OCI-LY1 (cell line): ENCODE results near the gene HAT1.
A peak's percentile ranks its signal among the peaks of the same experiment; 100 is the strongest.

Source experiments
- H2AFZ ChIP-seq: fragments of 200-600 bp; sonication (generic), shearing (Covaris generic); 2 replicates; pipeline ENCODE4 v1.6.0; 2014; ENCODE audit warnings: antibody characterized with exemption, mild to moderate bottlenecking, low read length
- H3F3A ChIP-seq: fragments of 200-600 bp; sonication (generic), shearing (Covaris generic); 2 replicates; pipeline ENCODE4 v1.6.0; 2014; ENCODE audit warnings: mild to moderate bottlenecking, antibody characterized with exemption, low read length, moderate library complexity; ENCODE audit not compliant: insufficient read depth
- H3K27ac ChIP-seq: fragments of 200-600 bp; sonication (generic); 2 replicates; pipeline ENCODE4 v1.5.1; 2014; ENCODE audit warnings: low read length, mixed run types, mild to moderate bottlenecking, low read depth; ENCODE audit not compliant: poor library complexity, severe bottlenecking
- H3K27me3 ChIP-seq: fragments of 200-600 bp; sonication (generic); 2 replicates; pipeline ENCODE4 v1.6.0; 2014; ENCODE audit warnings: antibody characterized with exemption, mild to moderate bottlenecking, low read length, moderate library complexity; ENCODE audit not compliant: insufficient read depth
- H3K36me3 ChIP-seq: fragments of 200-600 bp; sonication (generic); 2 replicates; pipeline ENCODE4 v1.6.1; 2014; ENCODE audit warnings: mild to moderate bottlenecking, antibody characterized with exemption, low read length, moderate library complexity, mixed read lengths; ENCODE audit not compliant: insufficient read depth
- H3K4me1 ChIP-seq: fragments of 200-600 bp; sonication (generic); 2 replicates; pipeline ENCODE4 v1.5.1; 2014; ENCODE audit warnings: mild to moderate bottlenecking, low read length, moderate library complexity; ENCODE audit not compliant: insufficient read depth, severe bottlenecking
- H3K4me2 ChIP-seq: fragments of 200-600 bp; sonication (generic), shearing (Covaris generic); 2 replicates; pipeline ENCODE4 v1.6.1; 2014; ENCODE audit warnings: low read length
- H3K4me3 ChIP-seq: fragments of 200-600 bp; sonication (generic); 2 replicates; pipeline ENCODE4 v1.5.1; 2014; ENCODE audit warnings: low read length, low read depth, mild to moderate bottlenecking, mixed read lengths; ENCODE audit not compliant: poor library complexity, severe bottlenecking
- H3K79me2 ChIP-seq: fragments of 200-600 bp; shearing (Covaris generic); 2 replicates; pipeline ENCODE4 v1.6.1; 2016; ENCODE audit warnings: mixed run types, low read length, mixed read lengths; ENCODE audit not compliant: insufficient read depth
- H3K9ac ChIP-seq: fragments of 200-600 bp; sonication (generic), shearing (Covaris generic); 2 replicates; pipeline ENCODE4 v1.6.1; 2014; ENCODE audit warnings: mild to moderate bottlenecking, low read length, mixed read lengths
- H3K9me2 ChIP-seq: fragments of 200-600 bp; sonication (generic), shearing (Covaris generic); 2 replicates; pipeline ENCODE4 v1.6.1; 2014; ENCODE audit warnings: low read depth, mild to moderate bottlenecking, low read length, mixed read lengths
- H3K9me3 ChIP-seq: fragments of 200-600 bp; shearing (Covaris generic); 2 replicates; pipeline ENCODE4 v1.6.1; 2014; ENCODE audit warnings: low read length, mixed read lengths
- H4K20me1 ChIP-seq: fragments of 200-600 bp; sonication (generic), shearing (Covaris generic); 2 replicates; pipeline ENCODE4 v1.6.0; 2016; ENCODE audit warnings: mild to moderate bottlenecking, low read length; ENCODE audit not compliant: insufficient read depth
- CTCF ChIP-seq: fragments of 200-600 bp; sonication (generic), shearing (Covaris generic); IDR thresholded peaks from 2 replicates; pipeline ENCODE4 v1.5.1; 2017; ENCODE audit warnings: mild to moderate bottlenecking, antibody characterized with exemption, low read length, moderate library complexity, mixed read lengths
- EZH2 ChIP-seq: fragments of 200-600 bp; sonication (generic), shearing (Covaris generic); IDR thresholded peaks from 2 replicates; pipeline ENCODE4 v1.8.0; 2017; ENCODE audit warnings: borderline replicate concordance, mixed run types, mild to moderate bottlenecking, antibody characterized with exemption, low read length, moderate library complexity, mixed read lengths

HAT1 gene

GRCh38 chr2:172011812-172012575 lies 89.7 kb downstream of the HAT1 start:
- Histone ChIP-seq H3K4me3 (no peak overlapping the region), H2AFZ (no peak overlapping the region), H3K4me1 (peaks cover 14% of the 10 kb centered on the region), H3K36me3 (no peaks in the 10 kb centered on the region), H3F3A (no peaks in the 10 kb centered on the region), H3K9ac (no peak overlapping the region), H3K9me3 (no peaks in the 10 kb centered on the region), H4K20me1 (no peaks in the 10 kb centered on the region), H3K9me2 (no peaks in the 10 kb centered on the region), H3K27me3 (no peaks in the 10 kb centered on the region), H3K27ac (no peak overlapping the region), H3K4me2 (no peak overlapping the region), H3K79me2 (no peaks in the 10 kb centered on the region)
- no peak for TF ChIP-seq CTCF
- no peak for TF ChIP-seq EZH2

DNA sequence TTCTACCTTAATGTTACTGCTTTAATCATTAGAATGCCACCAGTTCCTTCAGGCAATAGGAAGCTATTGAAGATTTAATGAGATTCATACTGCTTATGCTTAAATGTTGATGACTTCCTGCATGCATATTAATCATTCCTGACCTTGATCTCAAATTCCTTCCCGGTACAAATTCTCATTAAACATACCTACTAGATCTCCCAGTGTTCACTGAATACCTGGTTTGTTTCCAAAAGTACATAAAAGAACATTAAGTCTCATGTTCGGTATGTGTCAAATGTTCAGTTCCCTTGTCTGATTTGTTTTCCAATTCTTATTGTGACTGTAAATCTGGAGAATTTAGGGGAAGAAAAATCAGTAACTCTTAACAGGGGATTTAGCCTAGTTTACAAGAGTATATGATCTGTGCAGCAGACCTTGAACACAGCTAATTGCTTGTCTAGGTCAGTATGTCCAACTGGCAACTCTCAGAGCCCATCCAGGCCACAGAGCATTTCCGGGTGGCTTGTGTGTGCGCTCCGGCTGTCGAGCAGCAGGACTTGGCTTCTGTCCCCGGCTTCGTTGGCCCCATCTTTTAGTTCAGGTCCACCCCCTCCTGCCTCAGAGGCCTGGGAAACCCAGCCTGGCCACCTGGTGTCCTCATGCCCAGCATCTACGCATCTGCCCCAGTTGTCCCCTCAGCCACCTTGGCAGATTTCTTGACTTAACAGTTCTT lies 90.6 kb downstream of the HAT1 start:
- peak overlapping the region; percentile 9 for H3K27ac ChIP-seq
- H4K20me1 ChIP-seq, result no peaks in the 10 kb centered on the region
- no peaks in the 10 kb centered on the region for H3K79me2 ChIP-seq
- no peak for TF ChIP-seq CTCF
- TF ChIP-seq EZH2, result no peak
- H3K9me2 ChIP-seq, result no peaks in the 10 kb centered on the region
- H3K4me2 ChIP-seq, result peak overlapping the region; percentile 19; the same call in 1 of the 2 replicates
- H2AFZ ChIP-seq, result no peak overlapping the region
- peaks cover 14% of the 10 kb centered on the region for H3K4me1 ChIP-seq
- H3F3A ChIP-seq, result no peaks in the 10 kb centered on the region
- no peaks in the 10 kb centered on the region for H3K9me3 ChIP-seq
- H3K36me3 ChIP-seq, result no peaks in the 10 kb centered on the region
- H3K27me3 ChIP-seq, result no peaks in the 10 kb centered on the region
- H3K4me3 ChIP-seq, result no peak overlapping the region
- peak overlapping the region; percentile 10; the same call in 1 of the 2 replicates for H3K9ac ChIP-seq

- Histone ChIP-seq H3K9me2 (no peaks in the 10 kb centered on the region), H2AFZ (no peak overlapping the region), H3K4me2 (peak overlapping the region; percentile 19; the same call in 1 of the 2 replicates), H4K20me1 (no peaks in the 10 kb centered on the region), H3K9me3 (no peaks in the 10 kb centered on the region), H3K27ac (peak overlapping the region; percentile 9), H3K79me2 (no peaks in the 10 kb centered on the region), H3K36me3 (no peaks in the 10 kb centered on the region), H3K4me3 (no peak overlapping the region), H3F3A (no peaks in the 10 kb centered on the region), H3K27me3 (no peaks in the 10 kb centered on the region), H3K9ac (peak overlapping the region; percentile 10; the same call in 1 of the 2 replicates), H3K4me1 (peaks cover 14% of the 10 kb centered on the region)
- TF ChIP-seq CTCF (no peak), EZH2 (no peak)
These were observed 91.1 kb downstream of the HAT1 start for GRCh38 chr2:172013396-172013795.
